Esophagus squamous epithelium (tissue), 4 donors: ENCODE results near the gene SERPINE2.

Experiments
- POLR2A ChIP-seq, 4 donors: fragments of 450-650 bp; IDR thresholded peaks; one replicate each; pipeline ENCODE4 v1.6.1; 2017; ENCODE audit warnings: antibody characterized with exemption in 4 of 4, mild to moderate bottlenecking in 4 of 4, moderate library complexity in 3 of 4
- TF ChIP-seq, protein P1 (sequence below), 6 experiments: fragments of 450-650 bp in 4 of 6; fragments of 200-600 bp in 2 of 6; sonication (generic) in 2 of 6; IDR thresholded peaks; one replicate each; pipeline ENCODE4 v1.5.1; 2016 to 2019; ENCODE audit warnings: antibody characterized with exemption in 6 of 6, mild to moderate bottlenecking in 4 of 6, moderate library complexity in 4 of 6

DNA sequence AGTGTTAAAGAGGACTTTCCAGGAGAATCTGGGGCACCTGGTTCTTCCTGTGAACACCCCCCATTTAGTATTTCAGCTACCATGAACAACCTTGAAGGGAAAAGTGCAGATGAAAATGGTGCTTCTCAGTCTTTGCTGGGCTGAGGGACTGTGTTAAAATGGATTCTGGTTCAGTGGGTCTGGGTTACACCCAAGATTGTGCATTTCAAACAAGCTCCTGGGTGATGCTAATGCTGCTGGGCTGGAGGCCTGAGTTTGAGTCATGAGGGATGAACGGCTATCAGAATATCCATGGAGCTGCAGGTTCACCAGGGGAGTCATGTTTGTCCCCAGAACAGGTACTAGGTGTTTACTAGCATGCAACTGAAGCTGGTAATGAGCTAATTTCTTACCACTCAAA is 57.8 kb downstream of the SERPINE2 start:
- TF ChIP-seq, protein P1, sequence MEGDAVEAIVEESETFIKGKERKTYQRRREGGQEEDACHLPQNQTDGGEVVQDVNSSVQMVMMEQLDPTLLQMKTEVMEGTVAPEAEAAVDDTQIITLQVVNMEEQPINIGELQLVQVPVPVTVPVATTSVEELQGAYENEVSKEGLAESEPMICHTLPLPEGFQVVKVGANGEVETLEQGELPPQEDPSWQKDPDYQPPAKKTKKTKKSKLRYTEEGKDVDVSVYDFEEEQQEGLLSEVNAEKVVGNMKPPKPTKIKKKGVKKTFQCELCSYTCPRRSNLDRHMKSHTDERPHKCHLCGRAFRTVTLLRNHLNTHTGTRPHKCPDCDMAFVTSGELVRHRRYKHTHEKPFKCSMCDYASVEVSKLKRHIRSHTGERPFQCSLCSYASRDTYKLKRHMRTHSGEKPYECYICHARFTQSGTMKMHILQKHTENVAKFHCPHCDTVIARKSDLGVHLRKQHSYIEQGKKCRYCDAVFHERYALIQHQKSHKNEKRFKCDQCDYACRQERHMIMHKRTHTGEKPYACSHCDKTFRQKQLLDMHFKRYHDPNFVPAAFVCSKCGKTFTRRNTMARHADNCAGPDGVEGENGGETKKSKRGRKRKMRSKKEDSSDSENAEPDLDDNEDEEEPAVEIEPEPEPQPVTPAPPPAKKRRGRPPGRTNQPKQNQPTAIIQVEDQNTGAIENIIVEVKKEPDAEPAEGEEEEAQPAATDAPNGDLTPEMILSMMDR (IDR thresholded peaks at IDR 0.05), result no peak
- no peak for TF ChIP-seq POLR2A (IDR thresholded peaks at IDR 0.05)
